ENCODE measurements around the gene GLP1R. TPM values are rescaled to one million over a fixed set of nuclear protein-coding genes. Genes with fewer than 3 reads are reported as not detected.

Gene GLP1R
- total RNA-seq, 1 experiment from 2014 or later, result 1.8 TPM

- TF ChIP-seq ARID4B (CRISPR knock-in tag; IDR thresholded peaks at IDR 0.05; ENCODE audit: borderline replicate concordance), result no peak
- no peak for TF ChIP-seq OVOL2 (CRISPR knock-in tag; IDR thresholded peaks at IDR 0.05; ENCODE audit: borderline replicate concordance)
These were observed 33.7 kb downstream of the GLP1R start (continued) for GRCh38 chr6:39082310-39082709.

GRCh38 chr6:39083231-39083634 is 34.7 kb downstream of the GLP1R start:
- H3K36me3 Mint-ChIP-seq, result no peaks in the 10 kb centered on the region
- ATAC-seq (no peak), DNase-seq (ENCODE audit: low spot score) (no peak)
- no peaks in the 10 kb centered on the region for H3K9me3 Mint-ChIP-seq
- H3K27ac Mint-ChIP-seq, result no peak overlapping the region; the same call in 1 of the 2 replicates
- H3K4me3 Mint-ChIP-seq, result no peak overlapping the region
- ChIA-PET CTCF (interaction anchor here (1.2 to 3.2 kb wide), 3 partner anchors 10 to 86 kb away, joined by 4 to 15 read pairs (median 4); no protein-coding TSS in a partner anchor), POLR2A (no interaction called here)
- peaks cover 19% of the 10 kb centered on the region for H3K4me1 Mint-ChIP-seq
- H3K27me3 Mint-ChIP-seq (ENCODE audit: low read depth), result no peaks in the 10 kb centered on the region; the same call in 1 of the 2 replicates
- TF ChIP-seq ERG (CRISPR knock-in tag; IDR thresholded peaks at IDR 0.05), result no peak
- no peak for TF ChIP-seq ZNF423 (CRISPR knock-in tag; IDR thresholded peaks at IDR 0.05)

- H3K9me3 Mint-ChIP-seq, result no peaks in the 10 kb centered on the region
- no peak for TF ChIP-seq AR (CRISPR knock-in tag; IDR thresholded peaks at IDR 0.05)
- TF ChIP-seq AFF4 (CRISPR knock-in tag; IDR thresholded peaks at IDR 0.05; ENCODE audit: borderline replicate concordance), result no peak
- TF ChIP-seq ATF6 (CRISPR knock-in tag; IDR thresholded peaks at IDR 0.05), result no peak
- peaks cover 32% of the 10 kb centered on the region for H3K4me1 Mint-ChIP-seq
- CTCF ChIA-PET, result interaction anchor here (1.2 to 3.2 kb wide), 3 partner anchors 9 to 87 kb away, joined by 4 to 15 read pairs (median 4); no protein-coding TSS in a partner anchor
- no peak overlapping the region for H3K27ac Mint-ChIP-seq
- no peak overlapping the region for H3K4me3 Mint-ChIP-seq
- POLR2A ChIA-PET, result no interaction called here
- no peaks in the 10 kb centered on the region; the same call in 1 of the 2 replicates for H3K27me3 Mint-ChIP-seq (ENCODE audit: low read depth)
- ATAC-seq (no peak), DNase-seq (ENCODE audit: low spot score) (no peak)
- H3K36me3 Mint-ChIP-seq, result no peaks in the 10 kb centered on the region
These were observed 35.9 kb downstream of the GLP1R start for GRCh38 chr6:39084506-39084905.

Data from WTC11 (cell line).